Retinal pigment epithelial cell (primary cell): ENCODE data around the gene BORCS5.

Source experiments
- DNase-seq: peaks from one replicate; pipeline ENCODE4 v3.0.0-alpha.2; 2010; ENCODE audit warnings: low read depth
- H3K4me3 ChIP-seq: 2 replicates; pipeline ENCODE4 v1.5.1; 2011; ENCODE audit warnings: mild to moderate bottlenecking, low read length, control low read depth, moderate library complexity
- TF ChIP-seq, protein P1 (sequence below): conservative IDR thresholded peaks from 2 replicates; pipeline ENCODE4 v1.5.1; 2011; ENCODE audit warnings: low read depth, low read length, control low read depth, inconsistent platforms

Gene BORCS5

DNA sequence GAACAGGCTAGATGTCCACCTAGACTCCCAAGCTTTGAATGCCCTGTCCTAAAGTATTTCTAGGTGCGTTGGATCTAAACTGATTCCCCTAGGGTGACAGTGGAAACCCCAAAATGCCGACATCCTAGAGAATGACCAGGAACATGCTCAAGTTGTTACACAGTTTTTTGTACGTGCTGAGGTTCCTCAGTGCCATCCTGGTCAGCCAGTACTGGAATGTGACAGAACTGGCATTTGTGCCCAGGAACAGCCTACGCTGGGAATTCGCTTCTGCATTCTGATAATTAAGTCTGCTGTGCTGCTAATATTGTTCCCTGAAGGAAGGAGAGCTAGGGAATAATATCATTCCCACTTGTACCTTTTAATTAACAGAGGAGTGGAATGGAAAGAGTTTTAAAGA is 40.3 kb downstream of the BORCS5 start:
- TF ChIP-seq, protein P1, sequence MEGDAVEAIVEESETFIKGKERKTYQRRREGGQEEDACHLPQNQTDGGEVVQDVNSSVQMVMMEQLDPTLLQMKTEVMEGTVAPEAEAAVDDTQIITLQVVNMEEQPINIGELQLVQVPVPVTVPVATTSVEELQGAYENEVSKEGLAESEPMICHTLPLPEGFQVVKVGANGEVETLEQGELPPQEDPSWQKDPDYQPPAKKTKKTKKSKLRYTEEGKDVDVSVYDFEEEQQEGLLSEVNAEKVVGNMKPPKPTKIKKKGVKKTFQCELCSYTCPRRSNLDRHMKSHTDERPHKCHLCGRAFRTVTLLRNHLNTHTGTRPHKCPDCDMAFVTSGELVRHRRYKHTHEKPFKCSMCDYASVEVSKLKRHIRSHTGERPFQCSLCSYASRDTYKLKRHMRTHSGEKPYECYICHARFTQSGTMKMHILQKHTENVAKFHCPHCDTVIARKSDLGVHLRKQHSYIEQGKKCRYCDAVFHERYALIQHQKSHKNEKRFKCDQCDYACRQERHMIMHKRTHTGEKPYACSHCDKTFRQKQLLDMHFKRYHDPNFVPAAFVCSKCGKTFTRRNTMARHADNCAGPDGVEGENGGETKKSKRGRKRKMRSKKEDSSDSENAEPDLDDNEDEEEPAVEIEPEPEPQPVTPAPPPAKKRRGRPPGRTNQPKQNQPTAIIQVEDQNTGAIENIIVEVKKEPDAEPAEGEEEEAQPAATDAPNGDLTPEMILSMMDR, result no peak
- H3K4me3 ChIP-seq, result no peak overlapping the region
- DNase-seq, result no peak

DNA sequence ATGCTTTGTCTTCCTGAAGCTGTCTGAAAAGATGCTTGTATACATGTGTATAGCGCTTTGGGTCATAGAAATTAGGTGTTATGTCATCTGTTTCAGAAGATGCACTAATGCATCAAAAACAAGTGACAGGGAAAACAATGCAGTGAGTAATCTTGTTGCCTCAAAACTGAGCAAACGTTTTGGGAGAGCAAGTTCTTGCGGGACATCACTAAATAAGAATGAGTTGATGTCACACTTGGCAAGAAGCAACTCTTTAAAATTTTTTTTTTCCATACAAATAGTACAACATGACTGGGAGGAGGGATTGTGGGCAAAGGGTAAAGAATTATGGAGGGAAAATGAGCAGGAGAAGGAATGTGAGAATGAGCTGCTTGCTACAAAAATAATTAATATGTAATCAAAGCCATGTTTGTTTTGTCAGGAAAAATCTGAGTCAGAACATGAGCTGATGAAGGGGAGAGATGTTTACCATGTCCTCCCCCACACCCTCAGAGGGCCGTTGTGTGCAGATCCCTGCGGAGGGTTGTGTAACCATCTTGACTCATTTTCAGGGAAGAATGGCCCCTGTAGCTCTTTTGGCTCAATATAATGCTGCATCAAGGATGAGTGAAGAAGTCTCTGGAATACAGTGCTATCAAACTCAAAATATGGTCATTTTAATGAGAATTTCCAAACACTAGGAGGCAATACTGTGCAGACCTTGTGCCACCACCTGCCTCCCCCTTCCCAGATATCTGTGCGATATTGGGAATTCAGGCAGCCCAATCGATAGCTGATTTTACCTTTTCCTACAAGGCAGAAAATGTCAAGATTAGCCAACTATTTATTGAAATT is 41.4 kb downstream of the BORCS5 start:
- TF ChIP-seq, protein P1, result peak; percentile 18
- H3K4me3 ChIP-seq, result no peak overlapping the region
- peak; percentile 67 for DNase-seq

DNA sequence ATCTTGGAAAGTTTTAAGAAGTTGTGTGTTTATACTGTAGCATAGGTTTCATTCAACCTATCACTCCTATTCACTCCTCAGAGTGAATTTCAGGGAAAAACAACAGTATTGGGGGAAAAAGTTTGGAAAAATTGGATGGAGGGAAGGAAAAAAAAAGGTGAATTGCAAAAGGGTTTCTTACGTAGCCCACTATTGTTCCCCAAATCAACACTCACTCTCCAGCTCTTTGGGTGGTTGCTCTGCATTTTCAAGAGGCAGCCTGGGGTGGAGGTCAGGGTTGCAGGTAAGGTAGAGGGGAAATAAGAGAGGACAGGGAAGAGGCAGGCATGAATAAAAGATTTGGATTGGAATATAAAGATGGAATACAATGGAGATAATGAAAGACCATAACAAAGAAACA is 42.3 kb downstream of the BORCS5 start:
- H3K4me3 ChIP-seq, result no peak overlapping the region
- DNase-seq, result no peak
- TF ChIP-seq, protein P1, result no peak

GRCh38 chr12:12399776-12400305 is 43.0 kb downstream of the BORCS5 start:
- TF ChIP-seq, protein P1, result no peak
- DNase-seq, result peak; percentile 84
- H3K4me3 ChIP-seq, result no peak overlapping the region

GRCh38 chr12:12400793-12401192 is 43.9 kb downstream of the BORCS5 start:
- no peak overlapping the region for H3K4me3 ChIP-seq
- TF ChIP-seq, protein P1, result no peak
- no peak for DNase-seq

GRCh38 chr12:12403264-12404248 is 46.7 kb downstream of the BORCS5 start:
- TF ChIP-seq, protein P1, result no peak
- no peak for DNase-seq
- no peak overlapping the region for H3K4me3 ChIP-seq
